Endothelial cell of umbilical vein (primary cell): Measurements from ENCODE around the gene ACER3.

ENCODE experiments used
- POLR2A ChIP-seq: IDR thresholded peaks from 2 replicates; pipeline ENCODE4 v1.6.1; 2012; ENCODE audit warnings: low read depth, mild to moderate bottlenecking, control low read depth, low read length
- TF ChIP-seq, protein P1 (sequence below), 2 donors: IDR thresholded peaks; 1 replicate in 1 of 2; 2 replicates in 1 of 2; pipeline ENCODE4 v1.5.1; 2011; ENCODE audit warnings: low read length in 2 of 2, mild to moderate bottlenecking in 2 of 2, moderate library complexity in 2 of 2, control low read depth in 1 of 2, inconsistent platforms in 1 of 2, low read depth in 1 of 2; ENCODE audit not compliant: insufficient read depth in 1 of 2; ENCODE audit errors: extremely low read depth in 1 of 2

DNA sequence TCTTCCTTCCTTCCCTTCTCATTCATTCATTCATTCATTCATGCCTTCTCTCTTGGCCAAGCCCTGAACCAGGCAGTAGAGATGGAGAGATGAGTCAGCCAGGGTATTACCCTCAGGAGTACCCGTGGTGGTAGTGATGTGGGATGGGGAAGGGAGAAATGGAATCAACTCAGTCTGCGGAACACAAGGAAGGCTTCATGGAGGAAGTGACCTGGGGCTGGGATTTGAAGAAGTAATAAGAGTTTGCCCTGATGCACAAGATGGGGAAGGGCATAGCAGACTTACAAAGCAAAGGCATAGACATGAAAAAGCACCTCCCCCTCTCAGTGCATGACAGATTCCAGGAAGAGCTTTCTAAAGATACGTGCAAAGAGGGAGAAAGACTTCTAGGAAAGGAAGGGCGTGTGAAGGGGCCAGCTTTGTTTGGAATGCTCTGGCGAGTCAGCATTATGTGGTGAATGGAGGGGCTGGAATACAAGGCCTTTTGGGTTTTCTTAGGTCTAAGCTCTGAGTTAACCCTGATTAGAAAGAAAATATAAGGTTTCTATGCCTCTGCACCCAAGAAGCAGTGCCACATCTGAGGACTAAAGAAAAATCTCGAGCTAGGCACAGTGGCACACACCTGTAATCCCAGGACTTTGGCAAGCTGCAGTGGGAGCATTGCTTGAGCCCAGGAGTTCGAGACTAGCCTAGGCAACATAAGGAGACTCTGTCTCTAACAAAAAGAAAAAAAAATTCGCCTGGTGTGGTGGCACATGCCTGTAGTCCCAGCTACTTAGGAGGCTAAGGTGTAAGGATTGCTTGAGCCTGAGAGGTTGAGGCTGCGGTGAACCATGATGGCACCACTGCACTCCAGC, 36.4 kb upstream of the ACER3 start:
- TF ChIP-seq POLR2A: no peak
- TF ChIP-seq, protein P1, sequence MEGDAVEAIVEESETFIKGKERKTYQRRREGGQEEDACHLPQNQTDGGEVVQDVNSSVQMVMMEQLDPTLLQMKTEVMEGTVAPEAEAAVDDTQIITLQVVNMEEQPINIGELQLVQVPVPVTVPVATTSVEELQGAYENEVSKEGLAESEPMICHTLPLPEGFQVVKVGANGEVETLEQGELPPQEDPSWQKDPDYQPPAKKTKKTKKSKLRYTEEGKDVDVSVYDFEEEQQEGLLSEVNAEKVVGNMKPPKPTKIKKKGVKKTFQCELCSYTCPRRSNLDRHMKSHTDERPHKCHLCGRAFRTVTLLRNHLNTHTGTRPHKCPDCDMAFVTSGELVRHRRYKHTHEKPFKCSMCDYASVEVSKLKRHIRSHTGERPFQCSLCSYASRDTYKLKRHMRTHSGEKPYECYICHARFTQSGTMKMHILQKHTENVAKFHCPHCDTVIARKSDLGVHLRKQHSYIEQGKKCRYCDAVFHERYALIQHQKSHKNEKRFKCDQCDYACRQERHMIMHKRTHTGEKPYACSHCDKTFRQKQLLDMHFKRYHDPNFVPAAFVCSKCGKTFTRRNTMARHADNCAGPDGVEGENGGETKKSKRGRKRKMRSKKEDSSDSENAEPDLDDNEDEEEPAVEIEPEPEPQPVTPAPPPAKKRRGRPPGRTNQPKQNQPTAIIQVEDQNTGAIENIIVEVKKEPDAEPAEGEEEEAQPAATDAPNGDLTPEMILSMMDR (IDR thresholded peaks at IDR 0.05; ENCODE audit: extremely low read depth in 1 of 2, insufficient read depth in 1 of 2, low read depth in 1 of 2, low read length in 2 of 2): no peak
